ENCODE measurements around the gene LRPPRC. TPM values are rescaled to one million over a fixed set of nuclear protein-coding genes. Genes with fewer than 3 reads are reported as not detected.

The LRPPRC gene
- total and polyA plus RNA-seq, 2 donors (not counting 1 experiment from before 2014, with no cell fraction given): 54.6 to 70.4 TPM

Other genes starting within 250 kb of the LRPPRC start
- gene DYNC2LI1, start 221.9 kb downstream of the LRPPRC start, total RNA-seq: 24.4 and 28.0 TPM in 2 replicates
- 14.7 and 23.6 TPM in 2 replicates for gene DYNC2LI1, start 221.9 kb downstream of the LRPPRC start, polyA plus RNA-seq
- not detected in 2 replicates for gene ABCG5, start 157.2 kb downstream of the LRPPRC start, total RNA-seq
- not detected in 2 replicates for gene ABCG5, start 157.2 kb downstream of the LRPPRC start, polyA plus RNA-seq
- not detected in 2 replicates for gene ABCG8, start 157.0 kb downstream of the LRPPRC start, total RNA-seq
- not detected in 2 replicates for gene ABCG8, start 157.0 kb downstream of the LRPPRC start, polyA plus RNA-seq
- 24.1 and 34.5 TPM in 2 replicates for gene PPM1B, start 172.9 kb upstream of the LRPPRC start, total RNA-seq
- gene PPM1B, start 172.9 kb upstream of the LRPPRC start, polyA plus RNA-seq: 21.2 and 25.8 TPM in 2 replicates